ENCODE measurements around the gene TECR. TPM values are rescaled to one million over a fixed set of nuclear protein-coding genes. Genes with fewer than 3 reads are reported as not detected.

The TECR gene
- total RNA-seq (2014; rRNA removed) (144 and 145 TPM in 2 replicates), Bru-seq, nascent RNA (percentile 66 among the genes with signal in this experiment), BruChase-seq, experiment 1, labeled RNA remaining after a 6-hour chase (percentile 77 among the genes with signal in this experiment), BruChase-seq, experiment 2, labeled RNA remaining after a 2-hour chase (percentile 75 among the genes with signal in this experiment)
- long read RNA-seq, transcript TECR-226 (13 exons, 1,170 nt) = minor isoform, 5 of 381 reads
- long read RNA-seq, transcript TECR-201 (13 exons, 1,171 nt) = major isoform, 128 of 381 reads
- long read RNA-seq, partial matches to known transcripts = 222 of 381 reads
- long read RNA-seq, other reads (novel, unspliced or antisense) = 21 of 381 reads

GRCh38 chr19:14529254-14530004, at the start of gene TECR:
Gene TECR, plus strand, starts transcription at chr19:14529594. Its CDS starts 103 bp downstream, at chr19:14529697.
- no peaks in the 10 kb centered on the region for H3K27me3 ChIP-seq (ENCODE audit: low read length)
- peak within 1 kb of the TSS; percentile 26 for H3K27ac ChIP-seq (ENCODE audit: low read length)
- TSS peak; percentile 76 for BruUV-seq (replicated peaks)
- peaks cover 7% of the 10 kb centered on the region; the same call in 1 of the 2 replicates for H4K20me1 ChIP-seq (ENCODE audit: low read length)
- no peaks in the 10 kb centered on the region for H3F3A ChIP-seq (ENCODE audit: low read length, unreplicated experiment)
- no peaks in the 10 kb centered on the region; the same call in 1 of the 2 replicates for H3K36me3 ChIP-seq (ENCODE audit: low read depth, low read length)
- intact Hi-C loops (cut with micrococcal nuclease) = loop anchor here (2.0 kb wide), 1 partner anchor 33 kb away; the partner anchor contains the start of gene GIPC1
- H3K4me3 ChIP-seq (ENCODE audit: low read length) = peak within 1 kb of the TSS; percentile 79
- H3K9me2 ChIP-seq (replicated peaks; ENCODE audit: low read length) = no peaks in the 10 kb centered on the region
- ChIA-PET POLR2A (ENCODE audit: unreplicated experiment) (no interaction called here), CTCF (no interaction called here)
- peak; percentile 100 for DNase-seq
- peaks cover 18% of the 10 kb centered on the region for H3K4me1 ChIP-seq (ENCODE audit: insufficient read depth, low read length)
- ATAC-seq = peak; percentile 96
- TF ChIP-seq EZH2 (IDR thresholded peaks at IDR 0.05; ENCODE audit: low read length, unreplicated experiment) (no peak), CTCF (conservative IDR thresholded peaks at IDR 0.05; ENCODE audit: low read depth, low read length) (no peak), EZH2phosphoT487 (IDR thresholded peaks at IDR 0.05; ENCODE audit: borderline replicate concordance, low read length) (no peak)
- peak within 1 kb of the TSS; percentile 72 for H3K9ac ChIP-seq (ENCODE audit: low read length)
- H2AFZ ChIP-seq (ENCODE audit: low read length) = peak within 1 kb of the TSS; percentile 93
- H3K79me2 ChIP-seq (ENCODE audit: low read length) = peaks cover 46% of the 10 kb centered on the region
- H3K9me3 ChIP-seq (ENCODE audit: low read length) = no peaks in the 10 kb centered on the region
- peak within 1 kb of the TSS; percentile 87 for H3K4me2 ChIP-seq (ENCODE audit: low read length)

- Histone ChIP-seq H3F3A (ENCODE audit: low read length, unreplicated experiment) (no peaks in the 10 kb centered on the region), H3K4me2 (ENCODE audit: low read length) (no peak overlapping the region), H3K4me3 (ENCODE audit: low read length) (no peak overlapping the region), H3K27me3 (ENCODE audit: low read length) (no peaks in the 10 kb centered on the region), H3K4me1 (ENCODE audit: insufficient read depth, low read length) (peaks cover 20% of the 10 kb centered on the region), H3K9me2 (replicated peaks; ENCODE audit: low read length) (no peaks in the 10 kb centered on the region), H3K36me3 (ENCODE audit: low read depth, low read length) (peaks cover 42% of the 10 kb centered on the region), H3K79me2 (ENCODE audit: low read length) (peaks cover 19% of the 10 kb centered on the region; the same call in 1 of the 2 replicates), H2AFZ (ENCODE audit: low read length) (no peak overlapping the region), H3K9ac (ENCODE audit: low read length) (no peak overlapping the region), H4K20me1 (ENCODE audit: low read length) (peaks cover 7% of the 10 kb centered on the region; the same call in 1 of the 2 replicates), H3K27ac (ENCODE audit: low read length) (no peak overlapping the region), H3K9me3 (ENCODE audit: low read length) (no peaks in the 10 kb centered on the region)
- TF ChIP-seq CTCF (conservative IDR thresholded peaks at IDR 0.05; ENCODE audit: low read depth, low read length) = peak; percentile 93
- no peak for TF ChIP-seq EZH2 (IDR thresholded peaks at IDR 0.05; ENCODE audit: low read length, unreplicated experiment)
- TF ChIP-seq EZH2phosphoT487 (IDR thresholded peaks at IDR 0.05; ENCODE audit: borderline replicate concordance, low read length) = no peak
- CTCF ChIA-PET = interaction anchor here (0.6 kb wide), 1 partner anchor 8 kb away, joined by 9 read pairs; no protein-coding TSS in a partner anchor
- POLR2A ChIA-PET (ENCODE audit: unreplicated experiment) = interaction anchor here (0.6 kb wide), 1 partner anchor 210 kb away, joined by 3 read pairs; no protein-coding TSS in a partner anchor
- intact Hi-C loops (cut with micrococcal nuclease) = loop anchor here (10.0 kb wide), 1 partner anchor 345 kb away; the partner anchor contains the start of gene ASF1B
- peak; percentile 40 for DNase-seq
- no TSS peak for BruUV-seq (replicated peaks)
- no peak for ATAC-seq
Measured at GRCh38 chr19:14479975-14480699, 49.3 kb upstream of the TECR start.
